Activated naive CD8-positive, alpha-beta T cell (primary cell): ENCODE measurements around the gene ADAMTS5.

Experiments
- H3K27ac Mint-ChIP-seq: one replicate; pipeline ENCODE4 v1.8.0; 2021; ENCODE audit warnings: mixed read lengths
- H3K27me3 Mint-ChIP-seq: one replicate; pipeline ENCODE4 v1.8.0; 2021; ENCODE audit warnings: mixed read lengths
- H3K36me3 Mint-ChIP-seq: one replicate; pipeline ENCODE4 v1.8.0; 2021; ENCODE audit warnings: mixed read lengths
- H3K4me1 Mint-ChIP-seq: one replicate; pipeline ENCODE4 v1.8.0; 2021; ENCODE audit warnings: low read depth, mixed read lengths
- H3K4me3 Mint-ChIP-seq: one replicate; pipeline ENCODE4 v1.8.0; 2021; ENCODE audit warnings: mild to moderate bottlenecking, mixed read lengths
- H3K9me3 Mint-ChIP-seq: one replicate; pipeline ENCODE4 v1.8.0; 2021; ENCODE audit warnings: low read depth, mixed read lengths

The ADAMTS5 gene

DNA sequence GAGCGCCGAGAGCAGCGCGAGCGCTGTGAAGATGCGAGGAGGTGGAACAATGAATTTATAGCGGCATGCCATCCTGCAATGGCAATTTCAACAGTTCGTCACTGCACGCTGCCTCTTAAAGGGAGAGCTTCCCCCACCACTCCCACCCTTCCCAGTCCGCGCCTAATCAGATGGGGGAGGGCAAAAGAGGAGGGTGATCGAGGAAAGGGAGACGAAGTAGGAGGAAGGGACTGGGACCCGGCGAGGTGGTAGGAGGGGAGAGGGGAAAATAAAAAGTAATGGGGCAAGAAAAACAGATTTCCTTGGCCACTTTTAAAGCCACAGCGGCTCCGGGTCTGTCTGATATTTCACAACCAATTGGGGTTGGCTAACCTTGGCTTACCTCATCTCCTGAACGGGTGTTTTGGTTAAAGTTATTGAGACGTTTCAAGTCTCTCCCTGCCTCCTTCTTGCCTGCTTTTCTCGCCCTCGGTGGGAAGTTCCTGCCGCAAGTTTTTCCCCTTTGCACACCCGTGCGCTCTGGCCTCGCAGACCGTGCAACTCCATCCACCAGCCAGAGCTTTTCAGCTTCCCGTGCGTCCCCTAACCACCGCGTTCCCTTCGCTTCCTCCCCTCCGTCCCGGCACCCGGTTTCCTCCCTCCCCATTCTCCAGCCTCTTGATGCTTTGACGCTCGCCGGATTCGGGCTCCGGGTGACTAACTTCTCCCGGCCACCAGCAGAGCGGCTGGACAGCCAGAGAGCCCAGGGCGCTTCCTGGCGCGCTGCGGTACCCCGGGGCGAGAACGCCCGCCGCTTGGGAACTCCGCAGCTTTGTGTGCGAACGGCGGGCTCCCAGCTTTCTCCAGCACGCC lies at the start of gene ADAMTS5:
TSS of gene ADAMTS5 (minus strand) at position 27 of the 852 bp plus-strand sequence. CDS start 697 bp downstream, outside the sequence.
- H3K27ac Mint-ChIP-seq = no peak within 1 kb of the TSS
- no peak within 1 kb of the TSS for H3K4me3 Mint-ChIP-seq
- peaks cover 2% of the 10 kb centered on the region for H3K4me1 Mint-ChIP-seq
- no peaks in the 10 kb centered on the region for H3K9me3 Mint-ChIP-seq
- no peaks in the 10 kb centered on the region for H3K36me3 Mint-ChIP-seq
- H3K27me3 Mint-ChIP-seq = peaks cover 22% of the 10 kb centered on the region

- Mint-ChIP-seq H3K4me1 (no peaks in the 10 kb centered on the region), H3K36me3 (no peaks in the 10 kb centered on the region), H3K27ac (no peak overlapping the region), H3K27me3 (no peaks in the 10 kb centered on the region), H3K9me3 (peaks cover 4% of the 10 kb centered on the region), H3K4me3 (no peak overlapping the region)
Measured at GRCh38 chr21:27001526-27001925, 34.6 kb upstream of the ADAMTS5 start.

DNA sequence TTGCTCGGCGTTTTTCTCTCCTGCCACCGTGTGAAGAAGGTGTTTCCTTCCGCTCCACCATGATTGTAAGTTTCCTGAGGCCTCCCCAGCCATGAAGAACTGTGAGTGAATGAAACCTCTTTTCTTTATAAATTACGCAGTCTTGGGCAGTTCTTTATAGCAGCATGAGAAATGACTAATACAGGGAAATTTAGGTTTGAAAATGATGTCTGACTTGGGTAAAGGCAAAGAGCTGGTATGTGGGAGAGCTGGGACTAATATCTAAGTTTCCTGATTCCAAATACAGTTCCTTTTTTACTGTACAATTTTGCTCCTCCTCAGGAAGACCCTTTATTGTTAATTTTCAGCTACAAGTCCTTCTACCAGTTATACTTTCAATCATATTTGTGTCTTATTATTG lies 16.7 kb upstream of the ADAMTS5 start:
- no peaks in the 10 kb centered on the region for H3K36me3 Mint-ChIP-seq
- no peaks in the 10 kb centered on the region for H3K27me3 Mint-ChIP-seq
- no peaks in the 10 kb centered on the region for H3K4me1 Mint-ChIP-seq
- no peak overlapping the region for H3K27ac Mint-ChIP-seq
- H3K4me3 Mint-ChIP-seq = no peak overlapping the region
- H3K9me3 Mint-ChIP-seq = peaks cover 12% of the 10 kb centered on the region

DNA sequence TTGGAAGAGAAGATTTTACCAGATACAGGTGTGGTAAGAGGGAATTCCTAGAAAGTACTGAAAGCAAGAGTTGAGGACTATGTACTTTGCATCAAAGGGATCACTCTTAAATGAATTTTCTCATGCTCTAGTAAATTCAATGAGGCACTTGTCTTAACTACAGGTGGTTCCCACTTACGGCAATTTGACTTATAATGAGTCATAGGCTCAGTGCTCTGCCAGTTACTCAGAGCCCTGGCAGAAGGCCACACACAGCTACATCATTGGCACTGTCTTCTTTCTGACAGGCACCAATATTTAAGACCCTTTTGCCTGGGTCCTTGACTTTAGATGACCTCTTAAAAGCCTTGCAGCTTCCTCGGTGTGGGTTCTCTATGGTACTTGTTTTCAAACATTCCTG lies 15.9 kb upstream of the ADAMTS5 start:
- Mint-ChIP-seq H3K9me3 (peaks cover 11% of the 10 kb centered on the region), H3K4me3 (no peak overlapping the region), H3K27me3 (no peaks in the 10 kb centered on the region), H3K4me1 (no peaks in the 10 kb centered on the region), H3K36me3 (no peaks in the 10 kb centered on the region), H3K27ac (no peak overlapping the region)

GRCh38 chr21:26977746-26978145 lies 10.9 kb upstream of the ADAMTS5 start:
- Mint-ChIP-seq H3K27ac (no peak overlapping the region), H3K4me1 (no peaks in the 10 kb centered on the region), H3K9me3 (peaks cover 8% of the 10 kb centered on the region), H3K27me3 (peaks cover 2% of the 10 kb centered on the region), H3K4me3 (no peak overlapping the region), H3K36me3 (no peaks in the 10 kb centered on the region)

GRCh38 chr21:26973226-26973625 lies 6.3 kb upstream of the ADAMTS5 start:
- Mint-ChIP-seq H3K27me3 (peaks cover 13% of the 10 kb centered on the region), H3K27ac (no peak overlapping the region), H3K4me3 (no peak overlapping the region), H3K36me3 (no peaks in the 10 kb centered on the region), H3K9me3 (no peaks in the 10 kb centered on the region), H3K4me1 (no peaks in the 10 kb centered on the region)

GRCh38 chr21:26972192-26972591 lies 5.3 kb upstream of the ADAMTS5 start:
- Mint-ChIP-seq H3K27me3 (peaks cover 20% of the 10 kb centered on the region), H3K36me3 (no peaks in the 10 kb centered on the region), H3K4me3 (no peak overlapping the region), H3K9me3 (no peaks in the 10 kb centered on the region), H3K27ac (no peak overlapping the region), H3K4me1 (no peaks in the 10 kb centered on the region)

- H3K4me3 Mint-ChIP-seq = no peak overlapping the region
- no peak overlapping the region for H3K27ac Mint-ChIP-seq
- H3K9me3 Mint-ChIP-seq = no peaks in the 10 kb centered on the region
- H3K4me1 Mint-ChIP-seq = no peaks in the 10 kb centered on the region
- H3K36me3 Mint-ChIP-seq = no peaks in the 10 kb centered on the region
- peaks cover 19% of the 10 kb centered on the region for H3K27me3 Mint-ChIP-seq
Measured at GRCh38 chr21:26969971-26970725, 3.3 kb upstream of the ADAMTS5 start.

GRCh38 chr21:26966649-26967061 lies 233 bp downstream of the ADAMTS5 start:
- Mint-ChIP-seq H3K27ac (no peak overlapping the region), H3K27me3 (peaks cover 23% of the 10 kb centered on the region), H3K4me3 (no peak overlapping the region), H3K36me3 (no peaks in the 10 kb centered on the region), H3K9me3 (no peaks in the 10 kb centered on the region), H3K4me1 (peaks cover 2% of the 10 kb centered on the region)

DNA sequence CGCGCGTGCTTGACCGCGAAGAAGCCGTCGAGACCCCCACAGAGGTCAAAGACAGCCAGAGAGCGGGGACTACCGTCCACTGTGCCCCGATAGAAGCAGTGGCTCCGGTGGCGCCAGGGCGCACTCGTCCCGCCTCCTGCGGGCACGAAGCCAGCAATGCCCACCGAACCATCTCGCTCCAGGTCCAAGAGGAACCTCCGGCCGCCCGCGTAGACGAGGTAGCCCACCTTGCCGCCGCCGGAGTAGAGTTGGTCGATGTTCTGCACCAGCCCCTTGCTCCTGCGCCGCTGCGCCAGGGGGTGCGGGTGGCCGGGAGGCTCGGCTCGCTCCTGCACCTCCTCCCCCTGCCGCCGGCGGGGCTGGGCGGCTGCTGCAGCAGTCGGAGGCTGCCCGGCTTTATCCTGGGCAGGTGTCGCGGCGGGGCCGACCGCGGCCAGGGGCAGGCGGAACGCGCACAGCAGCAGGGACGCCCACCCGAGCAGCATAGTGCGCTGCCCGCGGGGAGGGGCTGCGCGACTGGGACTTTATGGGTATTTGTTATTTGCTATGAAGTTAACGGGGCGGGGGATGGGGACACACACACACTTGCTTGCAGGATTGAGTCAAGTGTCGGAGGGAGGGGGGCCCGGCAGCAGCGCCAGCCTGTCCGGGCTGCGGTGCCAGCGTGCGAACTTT lies 844 bp downstream of the ADAMTS5 start:
- Mint-ChIP-seq H3K4me1 (peaks cover 2% of the 10 kb centered on the region), H3K27me3 (peaks cover 23% of the 10 kb centered on the region), H3K36me3 (no peaks in the 10 kb centered on the region), H3K4me3 (no peak overlapping the region), H3K27ac (no peak overlapping the region), H3K9me3 (no peaks in the 10 kb centered on the region)

DNA sequence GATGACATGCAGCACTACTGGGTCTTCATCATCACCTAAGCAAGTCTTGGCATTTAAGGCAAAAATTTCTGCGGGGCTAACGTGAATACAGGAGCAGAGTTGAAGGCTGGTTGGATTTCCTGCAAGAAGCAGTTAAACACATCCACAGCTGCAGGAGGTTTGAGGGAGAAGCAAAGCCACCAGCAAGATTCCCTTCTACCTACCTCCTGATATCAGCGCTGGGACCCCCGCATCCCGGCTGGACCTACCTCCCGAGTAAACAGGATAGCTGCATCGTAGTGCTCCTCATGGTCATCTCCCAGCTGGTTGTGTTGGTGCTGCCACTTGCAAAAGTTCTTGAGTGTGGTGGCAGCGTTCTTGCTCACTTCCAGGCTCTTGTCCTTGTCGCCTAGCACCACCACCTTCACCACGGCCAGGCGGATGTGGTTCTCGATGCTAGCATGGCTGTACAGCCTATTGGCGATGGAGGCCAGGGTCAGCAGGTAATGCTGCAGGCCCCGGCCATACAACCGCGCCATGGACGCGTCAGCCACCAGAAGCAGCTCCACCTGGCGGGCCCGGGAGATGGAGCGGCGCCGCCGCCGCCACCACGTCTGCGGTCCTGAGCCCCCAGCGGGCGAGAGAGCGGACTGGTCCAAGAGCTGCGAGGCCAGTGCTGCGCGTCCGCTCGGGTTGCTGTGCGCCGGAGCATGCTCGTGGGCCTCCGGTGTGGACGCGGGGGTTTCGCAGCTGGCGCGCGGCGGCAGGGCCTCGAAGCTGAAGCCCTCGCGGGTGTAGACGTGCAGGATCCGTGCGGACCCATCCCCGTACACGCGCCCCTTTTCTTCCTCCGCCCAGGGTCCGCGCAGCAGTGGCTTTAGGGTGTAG lies 1.6 kb downstream of the ADAMTS5 start:
- Mint-ChIP-seq H3K4me3 (no peak overlapping the region), H3K9me3 (no peaks in the 10 kb centered on the region), H3K4me1 (peaks cover 2% of the 10 kb centered on the region), H3K36me3 (no peaks in the 10 kb centered on the region), H3K27me3 (peaks cover 22% of the 10 kb centered on the region), H3K27ac (no peak overlapping the region)

DNA sequence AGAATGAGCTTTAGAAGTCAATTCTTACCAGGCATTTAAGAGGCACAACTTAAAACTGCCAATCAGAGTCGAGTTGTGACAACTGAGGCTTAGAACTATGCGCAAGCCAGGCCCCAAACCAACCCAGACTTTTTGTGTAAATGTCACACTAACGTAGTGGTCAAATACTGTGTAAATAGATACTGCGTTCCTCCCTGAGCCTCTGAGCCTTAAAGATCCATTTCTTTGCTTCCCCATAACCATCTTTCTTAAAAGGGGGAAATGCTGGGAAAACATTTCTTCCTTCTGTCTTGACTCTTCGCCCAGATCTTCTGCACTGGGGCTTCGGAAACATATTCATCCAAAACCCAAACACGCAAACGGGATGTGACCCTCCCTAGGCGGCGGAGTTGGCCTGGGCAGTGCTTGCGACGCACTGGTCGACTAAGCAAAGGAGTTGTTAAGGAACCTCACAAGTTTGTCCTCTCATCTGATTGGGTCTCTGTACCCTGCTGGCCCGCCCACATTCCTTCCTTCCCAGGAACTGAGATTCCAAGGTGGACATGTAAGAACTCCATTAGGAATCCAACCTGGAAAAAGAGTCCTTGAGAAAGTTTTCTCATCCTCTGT lies 2.6 kb downstream of the ADAMTS5 start:
- H3K9me3 Mint-ChIP-seq = no peaks in the 10 kb centered on the region
- H3K4me1 Mint-ChIP-seq = peaks cover 2% of the 10 kb centered on the region
- peaks cover 22% of the 10 kb centered on the region for H3K27me3 Mint-ChIP-seq
- no peaks in the 10 kb centered on the region for H3K36me3 Mint-ChIP-seq
- no peak overlapping the region for H3K27ac Mint-ChIP-seq
- H3K4me3 Mint-ChIP-seq = no peak overlapping the region

DNA sequence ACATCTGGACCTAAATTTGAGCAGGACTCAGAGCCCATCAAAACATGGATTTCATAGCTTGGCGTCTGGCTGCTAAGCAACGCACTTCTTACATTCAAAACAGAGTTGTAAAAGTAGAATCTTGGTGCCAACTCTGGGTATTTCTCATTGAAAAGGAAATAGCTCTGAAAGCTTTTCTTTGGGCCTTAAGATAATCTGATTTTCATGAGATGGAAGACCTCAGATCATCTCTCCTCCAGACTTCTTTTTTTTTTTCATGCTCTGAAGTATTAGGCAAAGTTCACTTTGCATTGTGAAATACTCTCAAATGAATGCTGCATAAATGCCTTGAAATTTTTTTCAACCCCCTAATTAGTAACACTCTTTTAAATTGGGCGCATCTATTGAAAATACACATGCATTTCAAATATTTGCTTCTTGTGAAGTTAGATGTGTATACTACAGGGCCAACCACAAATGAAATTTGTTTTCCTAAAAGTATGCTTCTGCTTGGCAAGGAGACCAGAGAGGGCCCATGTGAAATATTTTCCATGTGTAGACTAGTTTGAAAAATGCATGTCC lies 4.2 kb downstream of the ADAMTS5 start:
- peaks cover 14% of the 10 kb centered on the region for H3K27me3 Mint-ChIP-seq
- no peaks in the 10 kb centered on the region for H3K36me3 Mint-ChIP-seq
- no peak overlapping the region for H3K27ac Mint-ChIP-seq

GRCh38 chr21:26961698-26962097 lies 5.2 kb downstream of the ADAMTS5 start:
- no peak overlapping the region for H3K4me3 Mint-ChIP-seq
- H3K27ac Mint-ChIP-seq = no peak overlapping the region
- H3K36me3 Mint-ChIP-seq = no peaks in the 10 kb centered on the region
- H3K9me3 Mint-ChIP-seq = no peaks in the 10 kb centered on the region
- peaks cover 2% of the 10 kb centered on the region for H3K4me1 Mint-ChIP-seq
- peaks cover 11% of the 10 kb centered on the region for H3K27me3 Mint-ChIP-seq

More for the DNA sequence above, 4.2 kb downstream of the ADAMTS5 start:
- H3K4me3 Mint-ChIP-seq = no peak overlapping the region
- peaks cover 2% of the 10 kb centered on the region for H3K4me1 Mint-ChIP-seq
- H3K9me3 Mint-ChIP-seq = no peaks in the 10 kb centered on the region
